AG09309 (cell line): ENCODE measurements around the gene DLG1.

ENCODE experiments used
- DNase-seq: peaks from one replicate; pipeline ENCODE4 v3.0.0-alpha.2; 2010; ENCODE audit warnings: low read depth
- H3K4me3 ChIP-seq: 2 replicates; pipeline ENCODE4 v1.5.1; 2011; ENCODE audit warnings: mild to moderate bottlenecking, low read depth, low read length, moderate library complexity; ENCODE audit not compliant: control insufficient read depth
- CTCF ChIP-seq: IDR thresholded peaks from 2 replicates; pipeline ENCODE4 v1.5.1; 2011; ENCODE audit warnings: mild to moderate bottlenecking, low read depth, low read length, inconsistent platforms; ENCODE audit not compliant: insufficient read depth, control insufficient read depth; ENCODE audit errors: missing control alignments

DLG1 gene

GRCh38 chr3:197237897-197238296, 60.5 kb downstream of the DLG1 start:
- no peak for DNase-seq
- no peak overlapping the region for H3K4me3 ChIP-seq
- no peak for TF ChIP-seq CTCF

GRCh38 chr3:197236362-197236761, 62.0 kb downstream of the DLG1 start:
- no peak for DNase-seq
- no peak overlapping the region for H3K4me3 ChIP-seq
- TF ChIP-seq CTCF: no peak

- H3K4me3 ChIP-seq: no peak overlapping the region
- DNase-seq: no peak
- TF ChIP-seq CTCF: no peak
Measured at GRCh38 chr3:197234947-197235914, 63.2 kb downstream of the DLG1 start.

- no peak overlapping the region for H3K4me3 ChIP-seq
- DNase-seq: no peak
- no peak for TF ChIP-seq CTCF
Measured at GRCh38 chr3:197231321-197231720, 67.1 kb downstream of the DLG1 start.

GRCh38 chr3:197229836-197230235, 68.6 kb downstream of the DLG1 start:
- TF ChIP-seq CTCF: no peak
- no peak overlapping the region for H3K4me3 ChIP-seq
- DNase-seq: no peak

GRCh38 chr3:197229178-197229577, 69.2 kb downstream of the DLG1 start:
- no peak for DNase-seq
- no peak overlapping the region for H3K4me3 ChIP-seq
- TF ChIP-seq CTCF: no peak
